Transverse colon (tissue), 4 donors: ENCODE results near the gene ADGRG4.

ENCODE experiments used
- POLR2A ChIP-seq: fragments of 450-650 bp; IDR thresholded peaks from one replicate; pipeline ENCODE4 v1.6.1; 2016; ENCODE audit warnings: antibody characterized with exemption, mild to moderate bottlenecking, moderate library complexity
- POLR2AphosphoS5 ChIP-seq, 3 donors: sonication (generic); formaldehyde crosslinking; IDR thresholded peaks; one replicate each; pipeline ENCODE4 v1.6.1; 2016; ENCODE audit warnings: antibody characterized with exemption in 3 of 3
- TF ChIP-seq, protein P1 (sequence below), 5 experiments: fragments of 200-600 bp in 3 of 5; fragments of 450-650 bp in 2 of 5; sonication (generic) in 3 of 5; IDR thresholded peaks; 1 replicate in 2 of 5; 2 replicates in 3 of 5; pipeline ENCODE4 v1.5.1; 2016 to 2017; ENCODE audit warnings: antibody characterized with exemption in 5 of 5, inconsistent platforms in 3 of 5, mild to moderate bottlenecking in 2 of 5, moderate library complexity in 1 of 5

DNA sequence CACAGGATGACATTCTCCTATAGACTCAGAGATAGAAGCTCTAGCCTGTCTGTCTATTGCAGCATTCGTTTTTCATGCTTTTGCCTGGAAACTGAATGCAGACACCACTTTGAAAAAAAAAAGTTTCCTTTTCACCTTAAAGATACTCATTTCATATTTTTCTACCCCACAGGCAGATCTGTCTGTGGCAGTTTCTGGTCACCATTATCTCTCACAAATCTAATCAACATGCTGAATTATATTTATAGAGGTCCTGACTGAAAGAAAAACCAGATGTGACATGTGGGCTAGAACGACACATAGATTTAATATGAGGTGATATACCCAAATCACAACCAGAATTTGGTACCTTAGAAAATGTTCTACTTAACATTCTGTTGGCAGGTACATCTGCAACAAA is 28.2 kb downstream of the ADGRG4 start:
- TF ChIP-seq, protein P1, sequence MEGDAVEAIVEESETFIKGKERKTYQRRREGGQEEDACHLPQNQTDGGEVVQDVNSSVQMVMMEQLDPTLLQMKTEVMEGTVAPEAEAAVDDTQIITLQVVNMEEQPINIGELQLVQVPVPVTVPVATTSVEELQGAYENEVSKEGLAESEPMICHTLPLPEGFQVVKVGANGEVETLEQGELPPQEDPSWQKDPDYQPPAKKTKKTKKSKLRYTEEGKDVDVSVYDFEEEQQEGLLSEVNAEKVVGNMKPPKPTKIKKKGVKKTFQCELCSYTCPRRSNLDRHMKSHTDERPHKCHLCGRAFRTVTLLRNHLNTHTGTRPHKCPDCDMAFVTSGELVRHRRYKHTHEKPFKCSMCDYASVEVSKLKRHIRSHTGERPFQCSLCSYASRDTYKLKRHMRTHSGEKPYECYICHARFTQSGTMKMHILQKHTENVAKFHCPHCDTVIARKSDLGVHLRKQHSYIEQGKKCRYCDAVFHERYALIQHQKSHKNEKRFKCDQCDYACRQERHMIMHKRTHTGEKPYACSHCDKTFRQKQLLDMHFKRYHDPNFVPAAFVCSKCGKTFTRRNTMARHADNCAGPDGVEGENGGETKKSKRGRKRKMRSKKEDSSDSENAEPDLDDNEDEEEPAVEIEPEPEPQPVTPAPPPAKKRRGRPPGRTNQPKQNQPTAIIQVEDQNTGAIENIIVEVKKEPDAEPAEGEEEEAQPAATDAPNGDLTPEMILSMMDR (IDR thresholded peaks at IDR 0.05): no peak
- TF ChIP-seq POLR2A (no peak), POLR2AphosphoS5 (IDR thresholded peaks at IDR 0.05) (no peak)
